Activated T-cell treated with anti-CD3 and anti-CD28 coated beads for 1 hour (primary cell): Measurements from ENCODE around the gene NELL2.

ENCODE experiments used
- DNase-seq: peaks from one replicate; pipeline ENCODE4 v3.0.0-alpha.2; 2020; ENCODE audit warnings: low read depth

Gene NELL2

DNA sequence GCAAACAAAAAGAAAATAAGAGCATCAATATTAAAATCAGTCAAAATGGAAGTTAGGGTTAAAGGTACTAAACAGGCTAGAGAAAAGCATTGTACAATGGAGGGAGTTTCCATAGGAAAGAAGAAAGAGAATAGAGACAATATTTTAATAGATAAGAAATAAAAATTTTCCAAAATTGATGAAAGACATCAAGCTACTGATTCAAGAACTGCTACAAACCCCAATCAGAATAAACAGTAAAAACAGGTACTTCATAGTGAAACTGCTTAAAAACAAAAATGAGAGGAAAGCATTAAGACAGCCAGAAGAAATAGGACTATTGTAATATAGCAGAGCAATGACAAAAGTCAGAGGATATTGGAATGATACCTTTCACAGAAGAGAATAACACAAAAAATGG, 413.4 kb downstream of the NELL2 start:
- DNase-seq: no peak

DNA sequence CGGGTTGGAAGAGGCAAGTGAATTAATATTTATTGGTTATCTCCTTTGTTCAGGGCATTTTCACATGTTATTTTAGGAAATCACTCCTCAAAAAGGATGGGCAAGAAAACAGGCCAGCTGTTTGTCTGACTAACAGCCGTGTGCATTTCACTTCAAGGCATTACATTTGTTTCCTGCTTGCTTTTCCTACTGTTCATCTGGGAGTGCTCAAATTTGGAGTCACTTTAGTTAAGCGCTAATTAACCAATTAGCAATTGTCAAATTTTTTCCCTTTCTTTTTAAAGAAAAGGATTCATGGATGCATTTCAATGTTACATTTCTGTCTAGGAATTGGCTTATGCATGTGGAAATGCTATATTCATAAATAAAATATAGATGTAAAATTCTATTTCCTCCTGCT, 415.9 kb downstream of the NELL2 start:
- DNase-seq: no peak

DNA sequence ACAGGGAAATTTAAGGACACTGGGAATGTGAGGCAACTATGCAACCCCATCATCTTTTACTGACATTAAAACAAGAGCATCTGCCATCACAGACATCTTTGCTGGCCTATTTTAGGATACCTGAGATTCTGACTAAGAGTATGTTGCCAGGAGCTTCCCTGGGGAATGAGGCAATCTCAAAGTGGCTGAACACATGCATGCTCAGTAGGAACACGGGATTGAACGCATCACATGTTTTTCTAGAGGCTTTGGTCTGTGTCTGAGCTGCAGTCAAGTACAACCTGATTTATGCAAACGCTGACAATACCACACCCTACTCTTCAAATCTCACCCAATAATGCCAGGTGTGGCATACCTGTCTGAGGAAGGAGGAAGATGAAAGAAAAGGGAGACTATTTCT, 416.5 kb downstream of the NELL2 start:
- DNase-seq: no peak
